VCaP (cell line): ENCODE results near the gene PTPRN2.
A peak's percentile ranks its signal among the peaks of the same experiment; 100 is the strongest.

Source experiments
- H3K27ac ChIP-seq: fragments of 450-650 bp; 2 replicates; pipeline ENCODE4 v1.5.1; 2017
- CTCF ChIP-seq: fragments of 450-650 bp; conservative IDR thresholded peaks from 2 replicates; pipeline ENCODE4 v1.5.1; 2017; ENCODE audit warnings: mild to moderate bottlenecking, moderate library complexity

Gene PTPRN2

DNA sequence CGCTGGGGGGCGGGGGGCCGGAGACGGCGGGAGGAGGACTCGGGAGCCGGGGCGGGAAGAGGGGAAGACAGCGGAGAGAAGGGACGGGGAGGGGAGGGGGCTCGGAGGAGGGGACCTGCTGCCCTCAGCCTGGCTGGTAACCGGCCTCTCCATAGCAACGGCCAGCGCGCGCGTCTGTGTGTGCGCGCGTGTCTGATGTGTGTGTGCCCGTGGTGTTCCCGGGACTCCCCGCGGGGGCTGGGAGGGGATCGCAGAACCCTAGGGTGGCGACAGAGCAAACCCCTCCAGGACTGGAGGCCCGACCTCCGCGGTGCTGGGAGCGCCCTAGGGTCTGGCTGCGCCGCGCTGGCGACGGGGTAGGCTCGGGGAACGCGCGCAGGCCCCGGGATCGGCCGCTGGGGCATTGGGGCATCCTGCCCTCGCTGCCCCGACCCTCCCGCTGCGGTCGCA is 894.5 kb downstream of the PTPRN2 start:
- H3K27ac ChIP-seq, result peak overlapping the region; percentile 13; the same call in 1 of the 2 replicates
- no peak for TF ChIP-seq CTCF

- no peak overlapping the region for H3K27ac ChIP-seq
- no peak for TF ChIP-seq CTCF
These were observed 895.1 kb downstream of the PTPRN2 start for GRCh38 chr7:157692460-157693011.

- peak overlapping the region; percentile 74 for H3K27ac ChIP-seq
These were observed 895.8 kb downstream of the PTPRN2 start for GRCh38 chr7:157691586-157692459.

DNA sequence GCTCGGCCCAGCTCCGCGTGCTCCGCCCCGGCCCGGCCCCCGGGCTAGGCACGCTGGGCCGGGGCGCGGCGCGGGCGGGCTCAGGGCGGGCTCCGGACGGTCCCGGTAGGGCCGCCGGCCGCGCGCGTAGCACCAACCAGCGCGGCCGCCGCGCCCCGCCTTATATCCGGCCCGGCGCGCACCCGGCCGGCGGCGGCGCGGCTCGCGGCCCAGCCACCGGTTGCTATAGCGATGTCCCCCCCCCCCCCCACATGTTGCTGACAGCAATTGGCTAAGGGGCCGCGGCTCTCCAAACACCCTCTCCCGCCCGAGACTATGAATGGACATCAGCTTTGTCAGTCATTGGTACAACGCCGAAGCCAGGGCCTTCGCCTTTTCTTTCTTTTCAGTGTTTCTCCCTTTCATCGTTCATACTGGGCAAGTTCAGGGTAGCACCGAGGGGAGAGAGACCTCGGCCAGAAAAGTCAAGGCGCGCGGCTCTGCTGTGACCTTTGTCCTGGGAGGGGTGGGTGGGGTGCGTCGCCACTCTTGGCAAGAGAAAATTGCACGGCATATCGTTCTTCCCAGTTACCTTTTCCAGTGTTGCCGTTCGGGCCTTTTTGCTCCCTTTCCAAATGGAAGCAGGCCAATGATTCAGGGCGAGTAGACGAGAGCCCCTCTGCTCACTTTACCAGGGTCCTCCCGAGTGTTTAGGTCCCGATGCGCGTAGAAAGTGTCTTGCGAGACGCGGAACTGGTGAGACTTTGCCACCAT is 896.6 kb downstream of the PTPRN2 start:
- peak overlapping the region; percentile 74 for H3K27ac ChIP-seq
- TF ChIP-seq CTCF, result no peak

More at GRCh38 chr7:157691586-157692459, 895.8 kb downstream of the PTPRN2 start:
- no peak for TF ChIP-seq CTCF

DNA sequence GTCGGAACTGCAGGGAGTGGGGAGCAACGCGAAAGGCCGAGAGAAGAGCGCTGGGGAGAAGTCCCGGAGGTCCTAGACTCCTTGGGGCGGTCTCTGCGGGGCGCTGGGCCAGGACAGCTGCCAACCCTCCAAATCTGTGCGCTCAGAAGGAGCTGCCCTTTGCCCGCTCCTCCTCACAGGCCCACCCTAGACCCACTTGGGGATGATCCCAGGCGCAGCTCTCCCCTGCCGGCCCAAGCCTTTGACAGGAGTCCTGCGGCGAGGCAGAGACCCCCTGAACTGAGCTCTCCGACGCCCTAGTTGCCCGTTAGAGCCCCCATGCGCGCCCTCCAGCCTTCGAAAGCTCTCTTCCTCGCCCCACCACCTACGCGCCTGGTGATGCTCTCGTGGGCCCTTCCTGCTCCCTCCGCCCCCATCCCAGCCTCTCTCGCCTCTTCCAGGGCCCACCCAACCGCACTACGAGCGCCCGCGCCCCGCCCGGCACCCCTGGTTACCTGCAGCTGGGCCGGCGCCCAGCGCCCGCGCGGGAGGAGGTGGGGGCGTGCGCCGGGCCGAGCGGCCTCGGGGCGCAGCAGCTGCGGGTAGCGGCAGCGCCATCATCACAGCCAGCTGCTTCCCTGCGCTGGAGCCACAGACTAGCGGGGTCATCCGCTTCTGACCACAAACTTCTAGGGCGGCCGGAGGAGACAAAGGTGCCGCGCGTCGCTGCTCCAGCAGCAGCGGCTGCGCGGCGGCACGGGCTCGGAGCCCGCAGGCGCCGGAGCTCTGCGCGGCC is 897.4 kb downstream of the PTPRN2 start:
- TF ChIP-seq CTCF, result no peak
- H3K27ac ChIP-seq, result peak overlapping the region; percentile 74

DNA sequence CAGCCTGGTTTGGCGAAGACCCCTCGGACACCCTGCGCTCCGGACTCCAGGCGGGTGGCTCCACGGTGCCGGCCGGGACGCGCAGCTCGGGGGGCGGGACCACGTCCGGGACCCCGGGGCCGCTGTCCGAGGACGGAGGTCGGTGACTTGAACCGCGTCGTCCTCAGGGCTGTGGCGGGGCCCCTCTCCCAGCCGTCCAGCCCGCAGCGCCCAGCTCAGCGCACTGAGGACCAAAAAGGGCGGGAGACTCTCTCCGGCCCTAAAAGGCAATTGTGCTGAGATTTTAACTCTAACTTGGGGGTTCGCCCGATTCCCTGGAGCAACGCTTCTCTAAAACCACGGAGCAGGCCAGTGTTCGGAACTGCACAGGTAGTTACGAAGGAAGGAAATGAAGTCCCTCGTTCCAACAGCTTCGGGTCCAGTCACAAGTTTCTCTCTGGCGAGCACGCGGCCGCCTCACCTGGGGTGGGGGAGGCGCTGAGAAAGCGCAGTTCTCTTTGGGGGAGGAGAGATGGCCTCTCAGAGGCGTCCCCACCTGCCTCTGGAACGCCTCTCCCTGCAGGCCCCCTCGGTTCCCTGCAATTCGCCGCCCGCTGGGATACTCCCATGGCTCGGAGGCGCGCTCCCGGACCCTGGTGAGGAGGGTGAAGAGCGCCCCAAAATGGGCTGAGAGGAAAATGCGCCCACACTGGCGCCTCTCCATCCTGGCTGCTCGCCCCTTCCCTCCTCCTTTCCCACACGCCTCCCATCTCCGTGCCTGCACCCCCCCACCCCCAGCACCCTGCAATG is 898.2 kb downstream of the PTPRN2 start:
- no peak for TF ChIP-seq CTCF
- peak overlapping the region; percentile 74; the same call in 1 of the 2 replicates for H3K27ac ChIP-seq
